PC-3 (cell line): Measurements from ENCODE around the gene ARHGEF6. TPM values are rescaled to one million over a fixed set of nuclear protein-coding genes. Genes with fewer than 3 reads are reported as not detected.

Experiments used
- ATAC-seq: fragments of 200-7000 bp; cut with Tn5 transposase; 2 replicates; pipeline ENCODE4 v1.9.1; 2020; ENCODE audit warnings: mild to moderate bottlenecking, moderate library complexity
- BruUV-seq: library from RNA; stranded (reverse); fragments of 400-500 nt; replicated peaks from 2 replicates; lab custom pipeline; 2021; lab: Mats Ljungman, UMichigan
- CTCF ChIA-PET: fragments of 300-600 bp; sonication (Branson Sonifier 250); formaldehyde crosslinking; loops from one replicate; lab custom pipeline; 2022; ENCODE audit warnings: antibody characterized with exemption; lab: Charles Lee
- POLR2A ChIA-PET: fragments of 300-600 bp; sonication (Branson Sonifier 250); formaldehyde crosslinking; loops from one replicate; lab custom pipeline; 2022; ENCODE audit warnings: antibody characterized with exemption; ENCODE audit not compliant: unreplicated experiment; lab: Charles Lee
- DNase-seq: peaks from one replicate; pipeline ENCODE4 v3.0.0-alpha.2; 2015
- H2AFZ ChIP-seq: fragments of 300-600 bp; sonication (generic); 2 replicates; pipeline ENCODE4 v1.6.0; 2016; ENCODE audit warnings: antibody characterized with exemption, low read length
- H3F3A ChIP-seq: fragments of 300-600 bp; sonication (generic); one replicate; pipeline ENCODE4 v1.6.0; 2017; ENCODE audit warnings: antibody characterized with exemption, low read length, control low read depth, mild to moderate bottlenecking; ENCODE audit not compliant: unreplicated experiment
- H3K27ac ChIP-seq: fragments of 300-600 bp; sonication (generic); 2 replicates; pipeline ENCODE4 v1.5.1; 2016; ENCODE audit warnings: mild to moderate bottlenecking, low read length
- H3K27me3 ChIP-seq: fragments of 300-600 bp; sonication (generic); 2 replicates; pipeline ENCODE4 v1.6.1; 2016; ENCODE audit warnings: low read length, mixed read lengths
- H3K36me3 ChIP-seq: fragments of 300-600 bp; sonication (generic); 2 replicates; pipeline ENCODE4 v1.6.1; 2016; ENCODE audit warnings: low read depth, mixed run types, low read length, mixed read lengths
- H3K4me1 ChIP-seq: fragments of 300-600 bp; sonication (generic); 2 replicates; pipeline ENCODE4 v1.5.1; 2016; ENCODE audit warnings: low read length; ENCODE audit not compliant: insufficient read depth
- H3K4me2 ChIP-seq: fragments of 300-600 bp; sonication (generic); 2 replicates; pipeline ENCODE4 v1.6.0; 2016; ENCODE audit warnings: low read length
- H3K4me3 ChIP-seq: fragments of 300-600 bp; sonication (generic); 2 replicates; pipeline ENCODE4 v1.5.1; 2016; ENCODE audit warnings: mild to moderate bottlenecking, low read length, mixed read lengths
- H3K79me2 ChIP-seq: fragments of 300-600 bp; sonication (generic); 2 replicates; pipeline ENCODE4 v1.6.1; 2017; ENCODE audit warnings: low read length, mixed read lengths
- H3K9ac ChIP-seq: fragments of 300-600 bp; sonication (generic); 2 replicates; pipeline ENCODE4 v1.6.0; 2016; ENCODE audit warnings: mild to moderate bottlenecking, low read length
- H3K9me2 ChIP-seq: fragments of 300-600 bp; sonication (generic); replicated peaks from 2 replicates; pipeline ENCODE4 v1.6.1; 2016; ENCODE audit warnings: mixed run types, low read length, mixed read lengths
- H3K9me3 ChIP-seq: fragments of 300-600 bp; sonication (generic); 2 replicates; pipeline ENCODE4 v1.6.1; 2016; ENCODE audit warnings: low read length, mixed read lengths
- H4K20me1 ChIP-seq: fragments of 300-600 bp; sonication (generic); 2 replicates; pipeline ENCODE4 v1.6.1; 2016; ENCODE audit warnings: low read length, mixed read lengths
- CTCF ChIP-seq: fragments of 300-600 bp; sonication (generic); conservative IDR thresholded peaks from 2 replicates; pipeline ENCODE4 v1.5.1; 2017; ENCODE audit warnings: antibody characterized with exemption, low read depth, mild to moderate bottlenecking, low read length
- EZH2 ChIP-seq: fragments of 300-600 bp; sonication (generic); IDR thresholded peaks from one replicate; pipeline ENCODE4 v1.6.1; 2017; ENCODE audit warnings: antibody characterized with exemption, mild to moderate bottlenecking, low read length; ENCODE audit not compliant: unreplicated experiment
- EZH2phosphoT487 ChIP-seq: fragments of 300-600 bp; sonication (generic); IDR thresholded peaks from 2 replicates; pipeline ENCODE4 v1.6.1; 2018; ENCODE audit warnings: mild to moderate bottlenecking, antibody characterized with exemption, low read length, borderline replicate concordance
- intact Hi-C: fragments of 100-400 bp; cut with micrococcal nuclease; formaldehyde crosslinking; loops from 2 replicates; pipeline ENCODE4 v1.9.0; 2023
- total RNA-seq: library from RNA; depleted of rRNA; stranded (reverse); fragments of >200 nt; gene quantifications from 2 replicates; pipeline ENCODE4 v1.2.3, GENCODE V29; 2014

Gene ARHGEF6
- total RNA-seq, 1 experiment from 2014 or later = 3.3 TPM

DNA sequence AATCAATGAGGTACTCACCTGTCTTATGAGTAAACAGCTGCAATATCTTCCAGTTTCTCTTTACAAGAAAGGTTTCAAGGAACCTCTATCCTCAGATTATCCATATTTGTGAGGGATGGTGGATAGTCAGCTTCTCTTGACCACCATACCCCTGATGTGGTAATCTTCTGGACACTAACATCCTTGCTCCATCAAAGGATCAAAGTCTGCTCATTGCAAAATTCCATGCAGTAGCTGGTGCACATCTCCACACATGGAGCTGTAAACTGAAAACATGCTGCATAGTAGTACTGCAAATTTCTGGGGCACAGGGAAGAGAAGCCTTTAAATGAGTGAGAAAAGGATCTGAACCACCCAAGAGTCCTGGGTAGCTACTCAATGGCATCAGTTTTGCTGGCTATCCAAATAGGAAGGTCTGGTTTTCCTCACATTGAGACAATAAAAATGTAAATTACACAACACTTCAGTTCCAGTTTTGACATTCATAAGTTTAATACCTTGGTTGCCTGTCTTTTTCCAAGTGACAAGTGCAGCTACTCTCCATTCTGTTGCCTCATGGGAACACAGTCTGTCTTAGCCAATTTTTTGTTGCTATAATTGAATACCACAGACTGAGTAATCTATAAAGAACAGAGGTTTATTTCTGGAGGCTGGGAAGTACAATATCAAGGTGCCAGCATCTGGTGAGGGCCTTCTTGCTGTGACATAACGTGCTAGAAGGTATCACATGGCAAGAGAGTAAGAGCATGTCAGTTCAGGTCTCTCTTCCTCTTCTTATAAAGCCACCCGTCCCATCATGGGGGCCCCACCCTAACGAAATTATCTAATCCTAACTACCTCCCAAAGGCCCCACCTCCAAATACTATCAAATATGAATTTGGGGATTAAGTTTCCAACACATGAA lies 34.4 kb upstream of the ARHGEF6 start:
- DNase-seq (no peak), ATAC-seq (no peak)
- Histone ChIP-seq H3K4me1 (peaks cover 12% of the 10 kb centered on the region), H2AFZ (no peak overlapping the region), H3K27me3 (no peaks in the 10 kb centered on the region), H3K9me2 (no peaks in the 10 kb centered on the region), H3F3A (no peaks in the 10 kb centered on the region), H3K27ac (no peak overlapping the region), H3K36me3 (no peaks in the 10 kb centered on the region), H4K20me1 (no peaks in the 10 kb centered on the region), H3K9me3 (no peaks in the 10 kb centered on the region), H3K4me3 (no peak overlapping the region), H3K4me2 (no peak overlapping the region), H3K9ac (no peak overlapping the region), H3K79me2 (no peaks in the 10 kb centered on the region)
- POLR2A ChIA-PET = no interaction called here
- CTCF ChIA-PET = no interaction called here
- no TSS peak for BruUV-seq
- intact Hi-C loops = no loop called here
- TF ChIP-seq EZH2phosphoT487 = no peak
- TF ChIP-seq CTCF = no peak
- TF ChIP-seq EZH2 = no peak

DNA sequence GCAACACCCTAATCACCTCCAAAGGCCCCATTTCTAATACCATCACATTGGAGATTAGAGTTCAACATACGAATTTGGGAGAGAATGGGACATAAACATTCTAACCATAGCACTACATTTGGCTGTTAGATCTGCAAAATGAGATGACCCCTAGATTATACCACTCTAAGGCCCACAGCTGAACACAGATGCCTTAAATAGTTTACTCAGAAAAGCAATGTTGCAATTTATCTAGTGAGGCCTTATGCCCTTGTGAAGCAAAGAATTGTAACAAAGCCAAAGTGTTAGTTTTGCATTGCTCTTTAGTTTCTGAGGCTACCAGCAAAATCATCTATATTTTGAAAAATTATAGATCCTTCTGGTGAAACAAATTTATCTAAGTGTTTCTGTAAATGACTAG lies 31.6 kb upstream of the ARHGEF6 start:
- no peaks in the 10 kb centered on the region for H3K27me3 ChIP-seq
- TF ChIP-seq EZH2phosphoT487 (no peak), CTCF (no peak), EZH2 (no peak)
- no peak overlapping the region for H2AFZ ChIP-seq
- DNase-seq (no peak), ATAC-seq (no peak)
- no peaks in the 10 kb centered on the region for H3K36me3 ChIP-seq
- no peaks in the 10 kb centered on the region for H3K9me2 ChIP-seq
- no peak overlapping the region for H3K4me3 ChIP-seq
- intact Hi-C loops = no loop called here
- no peak overlapping the region for H3K4me2 ChIP-seq
- peaks cover 9% of the 10 kb centered on the region for H3K4me1 ChIP-seq
- no peaks in the 10 kb centered on the region for H3K79me2 ChIP-seq
- POLR2A ChIA-PET = no interaction called here
- H3K9ac ChIP-seq = no peak overlapping the region
- H3F3A ChIP-seq = no peaks in the 10 kb centered on the region
- H4K20me1 ChIP-seq = no peaks in the 10 kb centered on the region
- BruUV-seq = no TSS peak
- H3K9me3 ChIP-seq = no peaks in the 10 kb centered on the region
- CTCF ChIA-PET = no interaction called here
- H3K27ac ChIP-seq = no peak overlapping the region

DNA sequence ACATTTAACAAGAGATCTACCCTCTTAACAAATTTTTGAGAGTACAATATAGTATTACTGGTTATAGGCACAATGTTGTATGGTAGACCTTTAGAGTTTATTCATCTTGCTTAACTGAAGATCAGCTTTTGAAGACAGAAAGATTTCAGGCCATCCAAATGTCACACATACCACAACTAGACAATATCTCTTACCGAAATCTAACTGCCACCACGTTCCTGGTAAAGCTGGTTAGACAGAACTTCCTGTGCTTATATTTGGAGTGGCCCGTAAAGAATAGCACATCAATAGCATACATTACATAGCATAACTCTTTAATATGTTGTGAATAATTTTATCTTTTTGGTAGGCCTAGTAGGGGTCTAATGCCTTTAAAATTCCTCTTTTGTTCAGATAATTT lies 29.8 kb upstream of the ARHGEF6 start:
- no peaks in the 10 kb centered on the region for H3K9me3 ChIP-seq
- intact Hi-C loops = no loop called here
- no peaks in the 10 kb centered on the region for H4K20me1 ChIP-seq
- no peak overlapping the region for H3K4me3 ChIP-seq
- no peaks in the 10 kb centered on the region for H3K9me2 ChIP-seq
- H3F3A ChIP-seq = no peaks in the 10 kb centered on the region
- H3K27ac ChIP-seq = no peak overlapping the region
- H3K27me3 ChIP-seq = no peaks in the 10 kb centered on the region
- no peak for DNase-seq
- H3K4me1 ChIP-seq = no peaks in the 10 kb centered on the region
- H3K9ac ChIP-seq = no peak overlapping the region
- no peaks in the 10 kb centered on the region for H3K36me3 ChIP-seq
- H3K4me2 ChIP-seq = no peak overlapping the region
- no peaks in the 10 kb centered on the region for H3K79me2 ChIP-seq
- no peak for ATAC-seq
- POLR2A ChIA-PET = no interaction called here
- CTCF ChIA-PET = no interaction called here
- TF ChIP-seq CTCF = no peak
- TF ChIP-seq EZH2phosphoT487 = no peak
- TF ChIP-seq EZH2 = no peak
- H2AFZ ChIP-seq = no peak overlapping the region
- no TSS peak for BruUV-seq
